GM18909 (cell line): ENCODE results near the gene ABCA7.

ENCODE experiments used
- ATAC-seq: cut with Tn5 transposase; IDR thresholded peaks from one replicate; pipeline ENCODE4 v1.9.1; 2021; ENCODE audit warnings: mild to moderate bottlenecking; ENCODE audit not compliant: unreplicated experiment, poor library complexity

Gene ABCA7

GRCh38 chr19:1003283-1003682 is 36.6 kb upstream of the ABCA7 start:
- no peak for ATAC-seq

GRCh38 chr19:1004204-1004802 is 35.6 kb upstream of the ABCA7 start:
- no peak for ATAC-seq

- no peak for ATAC-seq
These were observed 34.9 kb upstream of the ABCA7 start for GRCh38 chr19:1004803-1005664.

- no peak for ATAC-seq
These were observed 33.1 kb upstream of the ABCA7 start for GRCh38 chr19:1006711-1007398.

GRCh38 chr19:1007399-1008251 is 32.3 kb upstream of the ABCA7 start:
- ATAC-seq: no peak

GRCh38 chr19:1008268-1009040 is 31.5 kb upstream of the ABCA7 start:
- ATAC-seq: no peak

GRCh38 chr19:1009041-1009980 is 30.6 kb upstream of the ABCA7 start:
- ATAC-seq: no peak

- ATAC-seq: no peak
These were observed 29.8 kb upstream of the ABCA7 start for GRCh38 chr19:1009981-1010538.

GRCh38 chr19:1010586-1011510 is 29.1 kb upstream of the ABCA7 start:
- ATAC-seq: no peak

GRCh38 chr19:1011831-1012333 is 28.0 kb upstream of the ABCA7 start:
- ATAC-seq: no peak

GRCh38 chr19:1012334-1012733 is 27.6 kb upstream of the ABCA7 start:
- ATAC-seq: no peak

GRCh38 chr19:1013218-1013617 is 26.7 kb upstream of the ABCA7 start:
- no peak for ATAC-seq

GRCh38 chr19:1014161-1015060 is 25.5 kb upstream of the ABCA7 start:
- ATAC-seq: no peak

GRCh38 chr19:1015061-1015781 is 24.7 kb upstream of the ABCA7 start:
- no peak for ATAC-seq
